HL-60 (cell line): ENCODE data around the gene SH3PXD2A.

ENCODE experiments used
- CTCF ChIP-seq: IDR thresholded peaks from one replicate; pipeline ENCODE4 v1.5.1; 2011; ENCODE audit warnings: low read length, control low read depth, inconsistent platforms; ENCODE audit not compliant: insufficient read depth
- POLR2AphosphoS5 ChIP-seq: IDR thresholded peaks from 2 replicates; pipeline ENCODE4 v1.6.1; 2012; ENCODE audit warnings: low read depth
- REST ChIP-seq: IDR thresholded peaks from 2 replicates; pipeline ENCODE4 v1.6.1; 2012; ENCODE audit warnings: low read depth; ENCODE audit not compliant: insufficient replicate concordance
- SPI1 ChIP-seq: IDR thresholded peaks from 2 replicates; pipeline ENCODE4 v1.6.1; 2012; ENCODE audit warnings: low read depth, mild to moderate bottlenecking, borderline replicate concordance

DNA sequence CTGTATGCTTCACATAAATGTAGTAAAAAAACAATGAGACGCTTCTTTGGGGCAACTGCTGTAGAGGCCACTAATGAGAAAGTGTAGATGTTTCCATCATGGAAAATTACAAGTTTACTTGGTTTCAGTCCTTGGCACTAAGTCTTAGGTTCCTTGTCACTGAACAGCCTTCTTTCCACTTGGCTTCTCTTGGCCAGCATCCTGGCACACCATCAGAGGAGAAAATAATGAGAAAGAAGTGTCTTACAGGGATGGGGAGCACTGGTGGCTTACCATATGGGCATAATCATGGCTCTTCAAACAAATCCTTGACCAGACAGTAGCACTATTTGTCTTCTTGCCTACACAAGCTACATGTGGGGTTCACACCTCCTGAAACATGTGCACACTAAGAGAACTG is 22.5 kb upstream of the SH3PXD2A start:
- TF ChIP-seq CTCF, result no peak
- TF ChIP-seq POLR2AphosphoS5, result no peak
- TF ChIP-seq REST, result no peak
- no peak for TF ChIP-seq SPI1
